Heart right ventricle (tissue), 16 donors: Measurements from ENCODE around the gene ESPNL. TPM values are rescaled to one million over a fixed set of nuclear protein-coding genes. Genes with fewer than 3 reads are reported as not detected.

Experiments used
- ATAC-seq, 8 donors: fragments of 200-7000 bp; cut with Tn5 transposase; one replicate each; pipeline ENCODE4 v1.9.1; 2020; ENCODE audit warnings: mild to moderate bottlenecking in 8 of 8, moderate library complexity in 8 of 8, moderate number of reproducible peaks in 1 of 8
- DNase-seq, 2 donors: peaks; one replicate each; pipeline ENCODE4 v3.0.0-alpha.2; 2020
- H3K27ac ChIP-seq, 10 donors: fragments of 200-600 bp; sonication (generic) in 2 of 10; one replicate each; pipeline versions ENCODE4 v1.5.0 to v1.8.0; 2020 to 2022; ENCODE audit warnings: mild to moderate bottlenecking in 3 of 10
- H3K27me3 ChIP-seq, 7 donors: fragments of 200-600 bp; one replicate each; pipeline ENCODE4 v1.8.0; 2021 to 2022; ENCODE audit warnings: mild to moderate bottlenecking in 2 of 7
- H3K36me3 ChIP-seq, 9 donors: fragments of 200-600 bp; sonication (generic) in 1 of 9; one replicate each; pipeline versions ENCODE4 v1.5.0 to v1.8.0; 2020 to 2022; ENCODE audit warnings: mild to moderate bottlenecking in 2 of 9
- H3K4me1 ChIP-seq, 9 donors: fragments of 200-600 bp; sonication (generic) in 1 of 9; one replicate each; pipeline versions ENCODE4 v1.5.0 to v1.8.0; 2020 to 2022; ENCODE audit warnings: mild to moderate bottlenecking in 4 of 9
- H3K4me3 ChIP-seq, 10 donors: fragments of 200-600 bp; sonication (generic) in 2 of 10; one replicate each; pipeline versions ENCODE4 v1.5.0 to v1.8.0; 2020 to 2022; ENCODE audit warnings: mild to moderate bottlenecking in 7 of 10, moderate library complexity in 2 of 10
- H3K9me3 ChIP-seq, 11 donors: fragments of 200-600 bp in 10 of 11; sonication (generic) in 2 of 11; one replicate each; pipeline versions ENCODE4 v1.5.0 to v1.8.0; 2013 to 2022; ENCODE audit warnings: mild to moderate bottlenecking in 2 of 11, control low read depth in 1 of 11, moderate library complexity in 1 of 11
- WGBS, 2 donors: extraction: QIAGEN DNeasy Blood & Tissue Kit; methylation state at CpG; one replicate each; pipeline ENCODE4 v1.1.7; 2013; ENCODE audit warnings: inconsistent platforms in 1 of 2; 5-methylcytosine and 5-hydroxymethylcytosine counted together
- intact Hi-C, 10 donors: fragments of 100-400 bp; cut with DNase I; formaldehyde crosslinking; loops; one replicate each; pipeline versions ENCODE4 v1.11.1 to v1.14.2; 2022
- polyA plus RNA-seq, 2 donors: library from polyadenylated mRNA; stranded (reverse); fragments of 200-250 nt; gene quantifications; one replicate each; pipeline ENCODE4 v1.2.3, GENCODE V29; 2013
- total RNA-seq, 10 donors: library from RNA; stranded (reverse); fragmentation: NEBNext Ultra II Directional in 3 of 10; extraction: Animal tissue kit (Norgen Biotek cat#: 25700) in 3 of 10; gene quantifications; one replicate each; pipeline versions ENCODE4 v1.2.1 to v1.2.4, GENCODE V29; 2021 to 2023
- TF ChIP-seq, protein P1 (sequence below), 9 donors: fragments of 200-600 bp; sonication (generic) in 2 of 9; IDR thresholded peaks; one replicate each; pipeline versions ENCODE4 v1.5.0 to v1.8.0; 2021 to 2022; ENCODE audit warnings: antibody characterized with exemption in 9 of 9, mild to moderate bottlenecking in 5 of 9, moderate library complexity in 1 of 9
- donor health status: Arrhythmogenic right ventricular cardiomyopathy.
- donor health status: ischemic (EF 13 %, LVEDD 7.1; RV severe dilation, severe dysfunction).
- donor health status: healthy with polysubstance abuse.
- donor health status: DM: no; HTN: yes; CAD: no.
- donor health status: DM: no; HTN: no; CAD: no.
- donor health status: ischemic (EF 25% LVEDD 6.9; RV normal size, moderate dysfunction).
- donor health status: ischemic (EF 25% LVEDD 5.7; RV mildly dilated, moderate dysfunction).
- donor health status: healthy.
- donor health status: DM: yes; HTN: yes; CAD: no.
- donor health status: Ischemic cardiomyopathy.
- donor health status: ischemic (EF 35%, LVEDD 5.7; RV mildly dilated, moderate dysfunction).
- donor health status: nonischemic (EF 11% LVEDD 7.7; RV severe dilation, severe dysfunction).
- donor health status: DM: yes; HTN: yes; CAD: no.
- donor health status: PGD.
- donor health status: ischemic (EF 29% LVEDD 5.4; RV normal size, mild dysfunction).
- donor health status: nonischemic (EF 23%, LVEDD 6.1; RV moderate dilation, normal function).

The ESPNL gene
- total and polyA plus RNA-seq, 12 donors, result 0.01 to 1.7 (median 0.33) TPM; not detected in 2

GRCh38 chr2:238130696-238131628, 30.8 kb downstream of the ESPNL start:
- Histone ChIP-seq H3K36me3 (no peaks in the 10 kb centered on the region), H3K9me3 (no peaks in the 10 kb centered on the region), H3K27me3 (no peaks in the 10 kb centered on the region), H3K4me3 (no peak overlapping the region), H3K27ac (no peak overlapping the region), H3K4me1 (peaks cover 0 to 8% (median 0%) of the 10 kb centered on the region in 9 donors)
- 92% methylated on average over 67 to 68 of the region's 68 CpGs for WGBS, 2 donors
- intact Hi-C loops, result loop anchor here in 1 of 10 donors (10.0 kb wide), 1 partner anchor 276 kb away; the partner anchor contains the start of gene RAMP1
- ATAC-seq (no peak), DNase-seq (peak in 1 of 2 donors; percentile 7)
- TF ChIP-seq, protein P1, sequence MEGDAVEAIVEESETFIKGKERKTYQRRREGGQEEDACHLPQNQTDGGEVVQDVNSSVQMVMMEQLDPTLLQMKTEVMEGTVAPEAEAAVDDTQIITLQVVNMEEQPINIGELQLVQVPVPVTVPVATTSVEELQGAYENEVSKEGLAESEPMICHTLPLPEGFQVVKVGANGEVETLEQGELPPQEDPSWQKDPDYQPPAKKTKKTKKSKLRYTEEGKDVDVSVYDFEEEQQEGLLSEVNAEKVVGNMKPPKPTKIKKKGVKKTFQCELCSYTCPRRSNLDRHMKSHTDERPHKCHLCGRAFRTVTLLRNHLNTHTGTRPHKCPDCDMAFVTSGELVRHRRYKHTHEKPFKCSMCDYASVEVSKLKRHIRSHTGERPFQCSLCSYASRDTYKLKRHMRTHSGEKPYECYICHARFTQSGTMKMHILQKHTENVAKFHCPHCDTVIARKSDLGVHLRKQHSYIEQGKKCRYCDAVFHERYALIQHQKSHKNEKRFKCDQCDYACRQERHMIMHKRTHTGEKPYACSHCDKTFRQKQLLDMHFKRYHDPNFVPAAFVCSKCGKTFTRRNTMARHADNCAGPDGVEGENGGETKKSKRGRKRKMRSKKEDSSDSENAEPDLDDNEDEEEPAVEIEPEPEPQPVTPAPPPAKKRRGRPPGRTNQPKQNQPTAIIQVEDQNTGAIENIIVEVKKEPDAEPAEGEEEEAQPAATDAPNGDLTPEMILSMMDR (IDR thresholded peaks at IDR 0.05), result no peak

DNA sequence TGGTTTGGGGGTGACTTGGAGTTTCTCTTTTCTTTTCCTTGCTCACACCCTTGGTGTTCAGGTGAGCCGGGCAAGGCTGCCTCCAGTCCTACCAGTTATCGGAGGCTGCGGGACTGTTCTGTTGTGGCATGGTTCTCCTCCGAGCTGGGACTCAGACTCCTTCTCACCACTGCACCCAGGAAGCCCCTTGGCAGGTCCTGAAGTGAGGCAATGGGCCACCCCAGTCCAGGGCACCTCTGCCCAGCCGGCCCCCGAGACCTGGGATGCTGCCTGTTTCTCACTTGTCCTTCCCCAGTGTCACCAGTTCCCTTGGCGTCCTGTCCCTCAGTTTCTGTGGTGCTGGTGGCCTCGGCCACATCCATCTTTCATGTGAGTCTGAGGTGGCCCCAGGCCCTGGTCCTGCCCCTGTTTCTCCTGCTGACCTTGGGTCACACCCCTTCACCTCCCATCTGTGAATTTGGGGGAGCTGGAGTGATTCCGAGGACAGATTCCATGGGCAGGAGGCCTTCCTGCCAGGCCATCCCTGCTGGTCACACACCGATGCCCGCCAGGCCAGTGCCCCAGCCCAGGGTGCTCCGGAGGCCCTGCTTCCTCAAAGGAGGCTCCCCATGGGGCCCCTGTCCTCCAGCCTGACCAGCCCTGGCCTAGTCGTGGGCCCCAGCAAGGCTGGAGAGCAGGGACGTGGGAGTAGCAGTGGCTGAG, 31.8 kb downstream of the ESPNL start:
- H3K36me3 ChIP-seq, result no peaks in the 10 kb centered on the region
- DNase-seq, result peak in 1 of 2 donors; percentile 8
- WGBS, 2 donors, result 89 to 90% methylated on average over 14 of the region's 14 CpGs

GRCh38 chr2:238132463-238133450, 32.6 kb downstream of the ESPNL start:
- Histone ChIP-seq H3K36me3 (no peaks in the 10 kb centered on the region), H3K9me3 (no peaks in the 10 kb centered on the region), H3K27me3 (no peaks in the 10 kb centered on the region), H3K4me3 (no peak overlapping the region), H3K27ac (no peak overlapping the region), H3K4me1 (peaks cover 0 to 15% (median 11%) of the 10 kb centered on the region in 9 donors)
- 86 to 92% methylated on average over 23 of the region's 23 CpGs for WGBS, 2 donors
- TF ChIP-seq, protein P1 (IDR thresholded peaks at IDR 0.05), result no peak
- ATAC-seq (no peak), DNase-seq (peak in 1 of 2 donors; percentile 3)
- intact Hi-C loops, result loop anchor here in 1 of 10 donors (10.0 kb wide), 1 partner anchor 278 kb away; the partner anchor contains the start of gene RAMP1

More for the DNA sequence above, 31.8 kb downstream of the ESPNL start:
- no peak overlapping the region for H3K27ac ChIP-seq
- no peaks in the 10 kb centered on the region for H3K27me3 ChIP-seq
- intact Hi-C loops, result loop anchor here in 1 of 10 donors (10.0 kb wide), 1 partner anchor 277 kb away; the partner anchor contains the start of gene RAMP1
- TF ChIP-seq, protein P1 (IDR thresholded peaks at IDR 0.05), result no peak
- H3K9me3 ChIP-seq, result no peaks in the 10 kb centered on the region
- ATAC-seq, result no peak
- peaks cover 0 to 16% (median 6%) of the 10 kb centered on the region in 9 donors for H3K4me1 ChIP-seq
- H3K4me3 ChIP-seq, result no peak overlapping the region
